Colonic mucosa (tissue), 4 donors: ENCODE results near the gene PFKL. TPM values are rescaled to one million over a fixed set of nuclear protein-coding genes. Genes with fewer than 3 reads are reported as not detected.

Experiments
- DNase-seq: peaks from one replicate; pipeline ENCODE4 v3.0.0-alpha.2; 2020
- H3K27ac ChIP-seq: fragments of 200-600 bp; one replicate; pipeline ENCODE4 v1.8.0; 2021
- H3K27me3 ChIP-seq: fragments of 200-600 bp; one replicate; pipeline ENCODE4 v1.8.0; 2021
- H3K36me3 ChIP-seq: fragments of 200-600 bp; one replicate; pipeline ENCODE4 v1.8.0; 2021
- H3K4me1 ChIP-seq: fragments of 200-600 bp; one replicate; pipeline ENCODE4 v1.8.0; 2021; ENCODE audit warnings: mild to moderate bottlenecking
- H3K4me3 ChIP-seq: fragments of 200-600 bp; one replicate; pipeline ENCODE4 v1.8.0; 2021
- H3K9ac ChIP-seq, 2 donors: one replicate each; pipeline ENCODE4 v1.7.0; 2013; ENCODE audit warnings: control low read depth in 2 of 2, low read depth in 2 of 2, low read length in 2 of 2
- H3K9me3 ChIP-seq: fragments of 200-600 bp; one replicate; pipeline ENCODE4 v1.8.0; 2021
- CTCF ChIP-seq: fragments of 200-600 bp; IDR thresholded peaks from one replicate; pipeline ENCODE4 v1.8.0; 2022; ENCODE audit warnings: antibody characterized with exemption, mild to moderate bottlenecking
- intact Hi-C: fragments of 100-400 bp; cut with DNase I; formaldehyde crosslinking; loops from one replicate; pipeline ENCODE4 v1.14.1; 2022
- total RNA-seq, 2 donors: library from RNA; stranded (reverse); fragmentation: NEBNext Ultra II Directional in 1 of 2; extraction: Animal tissue kit (Norgen Biotek cat#: 25700) in 1 of 2; gene quantifications; one replicate each; pipeline ENCODE4 v1.2.1, GENCODE V29; 2021
- donor health status: healthy.
- donor health status: DM: no; HTN: no; CAD: no.
- donor health status: DM: no; HTN: no; CAD: no.

PFKL gene
- total RNA-seq, 2 donors from 2014 or later = 300 to 332 TPM

DNA sequence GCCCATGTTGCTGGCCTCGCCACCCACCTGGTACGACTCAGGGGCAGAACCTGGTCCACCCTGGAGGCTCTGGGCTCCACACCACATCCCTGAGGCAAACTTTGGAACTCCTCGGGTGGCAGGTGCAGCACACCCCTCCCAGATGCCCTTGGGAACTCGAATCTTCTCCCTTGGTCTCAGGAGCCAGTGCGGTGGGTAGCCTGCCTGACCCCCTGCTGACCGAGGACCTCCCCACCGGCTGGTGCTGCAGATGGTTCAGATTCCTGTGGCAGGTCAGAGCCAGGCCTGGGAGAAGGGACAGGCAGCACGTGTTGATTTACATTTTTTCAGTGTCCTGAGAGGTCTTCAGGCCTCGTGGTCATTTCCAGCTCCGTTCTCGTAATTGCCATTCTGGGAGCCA is 45.6 kb downstream of the PFKL start:
- Histone ChIP-seq H3K36me3 (no peaks in the 10 kb centered on the region), H3K4me3 (no peak overlapping the region), H3K27me3 (peaks cover 12% of the 10 kb centered on the region), H3K27ac (no peak overlapping the region), H3K9ac (no peak overlapping the region), H3K9me3 (no peaks in the 10 kb centered on the region), H3K4me1 (no peaks in the 10 kb centered on the region)
- intact Hi-C loops = loop anchor here (10.0 kb wide), 1 partner anchor 459 kb away; the partner anchor contains the start of gene UBE2G2
- TF ChIP-seq CTCF = no peak
- no peak for DNase-seq

- DNase-seq = no peak
- peaks cover 27% of the 10 kb centered on the region for H3K27me3 ChIP-seq
Observed at GRCh38 chr21:44347911-44348451, 48.1 kb downstream of the PFKL start.

DNA sequence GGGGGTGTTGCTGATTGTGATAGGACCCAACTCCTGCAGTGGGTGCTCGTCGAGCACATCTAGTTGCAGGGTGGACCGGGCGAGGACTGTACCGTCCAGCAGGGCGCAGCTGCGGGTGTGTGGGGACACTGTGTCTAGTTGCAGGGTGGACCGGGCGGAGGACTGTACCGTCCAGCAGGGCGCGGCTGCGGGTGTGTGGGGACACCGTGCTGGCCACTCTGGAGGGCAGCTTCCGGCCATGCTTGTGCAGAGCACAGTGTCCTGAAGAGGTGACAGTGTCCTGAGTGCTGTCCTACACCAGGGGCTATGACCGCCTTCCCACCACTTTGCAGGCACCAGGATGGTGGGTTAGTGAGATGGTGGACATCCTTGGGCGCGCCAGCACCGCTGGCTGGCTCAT is 49.0 kb downstream of the PFKL start:
- intact Hi-C loops = loop anchor here (10.0 kb wide), 1 partner anchor 456 kb away; the partner anchor contains the start of gene UBE2G2
- Histone ChIP-seq H3K27me3 (peaks cover 27% of the 10 kb centered on the region), H3K9me3 (no peaks in the 10 kb centered on the region)

More at GRCh38 chr21:44347911-44348451, 48.1 kb downstream of the PFKL start:
- H3K4me3 ChIP-seq = no peak overlapping the region
- H3K4me1 ChIP-seq = no peaks in the 10 kb centered on the region
- intact Hi-C loops = loop anchor here (10.0 kb wide), 1 partner anchor 457 kb away; the partner anchor contains the start of gene UBE2G2
- H3K9me3 ChIP-seq = no peaks in the 10 kb centered on the region
- no peak overlapping the region for H3K9ac ChIP-seq
- H3K27ac ChIP-seq = no peak overlapping the region
- no peak for TF ChIP-seq CTCF
- H3K36me3 ChIP-seq = no peaks in the 10 kb centered on the region

DNA sequence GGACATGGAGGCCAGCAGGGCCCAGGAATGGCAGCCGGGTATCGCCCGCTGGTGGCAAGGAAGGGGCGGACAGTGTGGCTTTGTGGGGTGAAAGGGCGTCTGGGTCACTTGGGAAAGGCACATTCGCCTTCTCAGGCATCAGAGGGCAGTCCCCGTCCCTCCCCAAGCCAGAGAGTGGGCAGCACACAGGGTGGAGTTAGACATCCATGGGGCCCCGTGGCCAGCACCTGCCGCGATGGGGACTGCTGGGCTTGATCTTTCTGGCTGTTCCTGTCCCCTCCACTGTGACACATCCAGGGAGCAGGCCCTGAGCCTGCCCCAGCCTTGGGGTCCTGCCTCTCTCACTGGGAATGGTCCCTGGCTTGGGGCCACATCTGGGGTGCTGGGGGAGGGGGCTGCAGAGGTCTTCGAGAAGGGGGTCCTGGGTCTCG is 49.6 kb downstream of the PFKL start:
- no peak overlapping the region for H3K4me3 ChIP-seq
- no peaks in the 10 kb centered on the region for H3K4me1 ChIP-seq
- H3K27ac ChIP-seq = no peak overlapping the region
- TF ChIP-seq CTCF = no peak
- no peaks in the 10 kb centered on the region for H3K36me3 ChIP-seq
- H3K27me3 ChIP-seq = peaks cover 27% of the 10 kb centered on the region
- intact Hi-C loops = loop anchor here (10.0 kb wide), 1 partner anchor 455 kb away; the partner anchor contains the start of gene UBE2G2
- H3K9ac ChIP-seq = no peak overlapping the region
- H3K9me3 ChIP-seq = no peaks in the 10 kb centered on the region
- DNase-seq = no peak

More for the DNA sequence above, 49.0 kb downstream of the PFKL start:
- Histone ChIP-seq H3K27ac (no peak overlapping the region), H3K9ac (no peak overlapping the region), H3K4me3 (no peak overlapping the region), H3K4me1 (no peaks in the 10 kb centered on the region), H3K36me3 (no peaks in the 10 kb centered on the region)
- no peak for TF ChIP-seq CTCF
- no peak for DNase-seq

GRCh38 chr21:44349847-44350772 is 50.3 kb downstream of the PFKL start:
- Histone ChIP-seq H3K36me3 (no peaks in the 10 kb centered on the region), H3K27ac (no peak overlapping the region), H3K4me1 (no peaks in the 10 kb centered on the region), H3K9ac (no peak overlapping the region), H3K27me3 (peaks cover 27% of the 10 kb centered on the region), H3K9me3 (no peaks in the 10 kb centered on the region), H3K4me3 (no peak overlapping the region)
- TF ChIP-seq CTCF = no peak
- DNase-seq = no peak
- intact Hi-C loops = loop anchor here (10.0 kb wide), 1 partner anchor 455 kb away; the partner anchor contains the start of gene UBE2G2
